Measurements from ENCODE around the gene TNP1. TPM values are rescaled to one million over a fixed set of nuclear protein-coding genes. Genes with fewer than 3 reads are reported as not detected.

TNP1 gene
- total and polyA plus RNA-seq, 2 donors (not counting 1 experiment from before 2014, with no cell fraction given) = not detected

GRCh38 chr2:216856406-216857065, 3.3 kb downstream of the TNP1 start:
- no peaks in the 10 kb centered on the region for H3K4me1 ChIP-seq (ENCODE audit: control insufficient read depth in 2 of 2, insufficient read depth in 2 of 2, low read length in 2 of 2)
- 100% methylated on average over 2 of the region's 5 CpGs for WGBS (ENCODE audit: insufficient coverage)
- no peak overlapping the region for H3K27ac ChIP-seq (ENCODE audit: low read length in 2 of 2)
- H3K27me3 Mint-ChIP-seq = peaks cover 8% of the 10 kb centered on the region
- no peaks in the 10 kb centered on the region for H3K9me3 Mint-ChIP-seq (ENCODE audit: insufficient read depth)
- no peak for DNase-seq
- intact Hi-C loops (cut with micrococcal nuclease) = no loop called here
- no peaks in the 10 kb centered on the region for H3K4me1 Mint-ChIP-seq
- H3K9me3 ChIP-seq (ENCODE audit: control extremely low read depth in 1 of 3, control insufficient read depth in 2 of 3, insufficient read depth in 1 of 3, low read length in 2 of 3) = no peaks in the 10 kb centered on the region
- H3K27me3 ChIP-seq (replicated peaks in 1 of 4; ENCODE audit: control extremely low read depth in 1 of 4, control insufficient read depth in 3 of 4, insufficient read depth in 4 of 4, low read length in 3 of 4) = no peaks in the 10 kb centered on the region
- POLR2A ChIA-PET = no interaction called here
- H3K27ac Mint-ChIP-seq = no peak overlapping the region
- CTCF ChIA-PET = no interaction called here
- no peak overlapping the region for H3K4me3 ChIP-seq (ENCODE audit: control extremely low read depth in 1 of 5, extremely low read depth in 1 of 5, insufficient read depth in 1 of 5, low read depth in 2 of 5, low read length in 4 of 5)
- no peak overlapping the region for H3K4me3 Mint-ChIP-seq
- no peak for ATAC-seq (ENCODE audit: low read depth)
- H3K4me2 ChIP-seq (replicated peaks; ENCODE audit: low read depth, low read length, poor library complexity, severe bottlenecking) = no peak overlapping the region
- H3K36me3 ChIP-seq (replicated peaks in 1 of 2; ENCODE audit: control extremely low read depth in 1 of 2, control insufficient read depth in 1 of 2, extremely low read depth in 1 of 2, insufficient read depth in 2 of 2, low read length in 1 of 2) = no peaks in the 10 kb centered on the region
- no peaks in the 10 kb centered on the region for H4K20me1 ChIP-seq (ENCODE audit: control insufficient read depth, insufficient read depth, low read length, poor library complexity, severe bottlenecking)
- no peaks in the 10 kb centered on the region for H3K79me2 ChIP-seq (ENCODE audit: control insufficient read depth, insufficient read depth, low read length)
- TF ChIP-seq EZH2 (IDR thresholded peaks at IDR 0.05; ENCODE audit: borderline replicate concordance, insufficient read depth, low read depth, low read length, poor library complexity, severe bottlenecking) (no peak), CTCF (IDR thresholded peaks at IDR 0.05) (no peak)
- no peak overlapping the region for H3K9ac ChIP-seq (ENCODE audit: low read length)
- H2AFZ ChIP-seq (ENCODE audit: insufficient read depth, low read depth, low read length, poor library complexity, severe bottlenecking) = no peak overlapping the region

GRCh38 chr2:216855605-216856004, 4.3 kb downstream of the TNP1 start:
- Mint-ChIP-seq H3K27me3 (peaks cover 4% of the 10 kb centered on the region), H3K9me3 (ENCODE audit: insufficient read depth) (no peaks in the 10 kb centered on the region), H3K4me3 (no peak overlapping the region), H3K4me1 (no peaks in the 10 kb centered on the region), H3K27ac (no peak overlapping the region)
- DNase-seq (no peak), ATAC-seq (ENCODE audit: low read depth) (no peak)
- Histone ChIP-seq H3K27me3 (replicated peaks in 1 of 4; ENCODE audit: control extremely low read depth in 1 of 4, control insufficient read depth in 3 of 4, insufficient read depth in 4 of 4, low read length in 3 of 4) (no peaks in the 10 kb centered on the region), H3K9ac (ENCODE audit: low read length) (no peak overlapping the region), H2AFZ (ENCODE audit: insufficient read depth, low read depth, low read length, poor library complexity, severe bottlenecking) (no peak overlapping the region), H3K4me1 (ENCODE audit: control insufficient read depth in 2 of 2, insufficient read depth in 2 of 2, low read length in 2 of 2) (no peaks in the 10 kb centered on the region), H3K9me3 (ENCODE audit: control extremely low read depth in 1 of 3, control insufficient read depth in 2 of 3, insufficient read depth in 1 of 3, low read length in 2 of 3) (no peaks in the 10 kb centered on the region), H3K36me3 (replicated peaks in 1 of 2; ENCODE audit: control extremely low read depth in 1 of 2, control insufficient read depth in 1 of 2, extremely low read depth in 1 of 2, insufficient read depth in 2 of 2, low read length in 1 of 2) (no peaks in the 10 kb centered on the region), H4K20me1 (ENCODE audit: control insufficient read depth, insufficient read depth, low read length, poor library complexity, severe bottlenecking) (no peaks in the 10 kb centered on the region), H3K79me2 (ENCODE audit: control insufficient read depth, insufficient read depth, low read length) (no peaks in the 10 kb centered on the region), H3K4me3 (ENCODE audit: control extremely low read depth in 1 of 5, extremely low read depth in 1 of 5, insufficient read depth in 1 of 5, low read depth in 2 of 5, low read length in 4 of 5) (no peak overlapping the region), H3K4me2 (replicated peaks; ENCODE audit: low read depth, low read length, poor library complexity, severe bottlenecking) (no peak overlapping the region), H3K27ac (ENCODE audit: low read length in 2 of 2) (no peak overlapping the region)
- WGBS (ENCODE audit: insufficient coverage) = 79% methylated on average over 3 of the region's 3 CpGs
- POLR2A ChIA-PET = no interaction called here
- TF ChIP-seq EZH2 (IDR thresholded peaks at IDR 0.05; ENCODE audit: borderline replicate concordance, insufficient read depth, low read depth, low read length, poor library complexity, severe bottlenecking) = no peak
- no peak for TF ChIP-seq CTCF (IDR thresholded peaks at IDR 0.05)
- CTCF ChIA-PET = no interaction called here
- intact Hi-C loops (cut with micrococcal nuclease) = no loop called here

Measured in B cell (primary cell).